ENCODE results near the gene NOM1. TPM values are rescaled to one million over a fixed set of nuclear protein-coding genes. Genes with fewer than 3 reads are reported as not detected.
"Not testable (repeated sequence)": the region's sequence is repeated elsewhere in the genome, so short reads cannot be mapped to it uniquely, and the experiment has no call there.

NOM1 gene
- total RNA-seq, 1 donor from 2014 or later = 14.0 TPM

DNA sequence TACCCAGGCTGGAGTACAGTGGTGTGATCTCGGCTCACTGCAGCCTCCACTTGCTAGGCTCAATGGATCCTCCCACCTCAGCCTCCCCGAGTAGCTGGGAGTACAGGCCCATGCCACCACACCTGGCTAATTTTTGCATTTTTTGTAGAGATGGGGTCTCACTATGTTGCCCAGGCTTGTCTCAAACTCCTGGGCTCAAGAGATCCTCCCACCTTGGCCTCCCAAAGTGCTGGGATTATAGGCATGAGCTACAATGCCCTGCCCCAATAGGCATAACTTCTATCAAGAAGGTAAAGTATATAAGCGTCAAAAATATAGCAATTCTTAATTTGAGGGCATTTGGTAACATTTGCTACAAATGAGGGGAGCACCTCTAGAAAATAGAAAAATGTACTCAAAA, 12.7 kb upstream of the NOM1 start:
- not testable (repeated sequence) for DNase-seq (ENCODE audit: low read depth in 2 of 2)

DNA sequence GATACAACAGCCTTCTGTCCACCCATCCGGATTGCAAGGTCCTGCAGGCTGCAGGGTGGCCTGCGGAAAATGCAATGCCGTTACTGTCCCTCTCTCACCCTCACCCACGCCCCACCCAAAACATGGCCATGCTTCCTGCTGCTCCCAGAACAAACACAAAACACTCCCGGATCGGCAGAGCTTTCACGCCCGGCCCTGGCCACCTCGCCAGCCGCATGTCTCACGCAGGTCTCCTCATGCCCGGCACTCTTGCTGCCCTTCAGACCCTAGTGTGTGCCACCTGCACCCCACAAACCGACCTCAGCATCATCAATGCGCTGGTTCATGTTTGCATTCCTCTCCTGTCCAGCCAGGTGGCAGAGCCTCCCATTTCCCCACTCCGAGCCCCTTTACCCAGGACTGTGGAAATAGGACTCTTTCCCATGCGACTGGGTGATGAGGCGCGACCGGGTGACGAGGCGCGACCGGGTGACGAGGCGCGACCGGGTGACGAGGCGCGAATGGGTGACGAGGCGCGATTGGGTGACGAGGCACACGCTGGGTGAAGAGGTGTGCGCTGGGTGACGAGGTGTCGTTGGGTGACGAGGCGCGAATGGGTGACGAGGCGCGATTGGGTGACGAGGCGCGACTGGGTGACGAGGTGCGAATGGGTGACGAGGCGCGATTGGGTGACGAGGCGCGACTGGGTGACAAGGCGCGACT, 8.9 kb upstream of the NOM1 start:
- no peak for DNase-seq (ENCODE audit: low read depth in 2 of 2)

DNA sequence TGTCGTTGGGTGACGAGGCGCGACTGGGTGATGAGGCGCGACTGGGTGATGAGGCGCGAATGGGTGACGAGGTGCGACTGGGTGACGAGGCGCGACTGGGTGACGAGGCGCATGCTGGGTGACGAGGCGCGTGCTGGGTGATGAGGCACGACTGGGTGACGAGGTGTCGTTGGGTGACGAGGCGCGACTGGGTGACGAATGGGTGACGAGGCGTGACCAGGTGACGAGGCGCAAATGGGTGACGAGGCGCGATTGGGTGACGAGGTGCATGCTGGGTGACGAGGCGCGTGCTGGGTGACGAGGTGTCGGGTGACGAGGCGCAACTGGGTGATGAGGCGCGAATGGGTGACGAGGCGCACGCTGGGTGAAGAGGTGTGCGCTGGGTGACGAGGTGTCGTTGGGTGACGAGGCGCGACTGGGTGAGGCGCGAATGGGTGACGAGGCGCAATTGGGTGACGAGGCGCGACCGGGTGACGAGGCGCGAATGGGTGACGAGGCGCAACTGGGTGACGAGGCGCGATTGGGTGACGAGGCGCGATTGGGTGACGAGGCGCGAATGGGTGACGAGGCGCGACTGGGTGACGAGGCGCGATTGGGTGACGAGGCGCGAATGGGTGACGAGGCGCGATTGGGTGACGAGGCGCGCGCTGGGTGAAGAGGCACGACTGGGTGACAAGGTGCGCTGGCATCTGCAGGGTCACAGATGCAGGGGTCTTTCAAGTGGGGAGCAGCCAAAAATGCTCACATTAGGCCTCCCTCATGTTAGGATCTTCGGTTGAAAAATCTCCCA, 7.9 kb upstream of the NOM1 start:
- no peak for DNase-seq (ENCODE audit: low read depth in 2 of 2)

DNA sequence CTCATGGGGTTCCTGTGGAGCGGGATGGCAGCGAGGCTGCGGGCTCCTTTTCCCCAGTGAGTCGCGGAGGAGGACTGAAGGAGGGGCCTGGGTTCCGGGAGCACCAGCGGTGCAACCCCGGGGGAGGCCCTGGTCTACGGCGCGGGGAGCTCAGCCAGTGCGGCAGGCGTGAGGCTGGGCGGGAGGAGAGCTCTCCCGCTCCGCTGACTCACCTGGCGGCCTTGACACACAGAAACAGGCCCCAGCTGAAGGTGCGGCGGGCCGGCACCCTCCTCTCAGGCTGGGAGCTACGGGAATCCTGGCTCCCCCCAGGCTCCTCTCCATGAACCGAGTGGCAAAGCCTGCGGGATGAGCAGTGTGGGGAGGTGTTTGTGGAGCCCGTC, 6.8 kb upstream of the NOM1 start:
- no peak for DNase-seq (ENCODE audit: low read depth in 2 of 2)

GRCh38 chr7:156943091-156944041, 6.1 kb upstream of the NOM1 start:
- DNase-seq (ENCODE audit: low read depth in 2 of 2) = no peak

- no peak for DNase-seq (ENCODE audit: low read depth in 2 of 2)
These were observed 4.6 kb upstream of the NOM1 start for GRCh38 chr7:156944876-156945275.

GRCh38 chr7:156947120-156947843, 2.2 kb upstream of the NOM1 start:
- peak in 1 of 2 donors; percentile 30 for DNase-seq (ENCODE audit: low read depth in 2 of 2)

GRCh38 chr7:156948361-156948760, 1.2 kb upstream of the NOM1 start:
- no peak for DNase-seq (ENCODE audit: low read depth in 2 of 2)

DNA sequence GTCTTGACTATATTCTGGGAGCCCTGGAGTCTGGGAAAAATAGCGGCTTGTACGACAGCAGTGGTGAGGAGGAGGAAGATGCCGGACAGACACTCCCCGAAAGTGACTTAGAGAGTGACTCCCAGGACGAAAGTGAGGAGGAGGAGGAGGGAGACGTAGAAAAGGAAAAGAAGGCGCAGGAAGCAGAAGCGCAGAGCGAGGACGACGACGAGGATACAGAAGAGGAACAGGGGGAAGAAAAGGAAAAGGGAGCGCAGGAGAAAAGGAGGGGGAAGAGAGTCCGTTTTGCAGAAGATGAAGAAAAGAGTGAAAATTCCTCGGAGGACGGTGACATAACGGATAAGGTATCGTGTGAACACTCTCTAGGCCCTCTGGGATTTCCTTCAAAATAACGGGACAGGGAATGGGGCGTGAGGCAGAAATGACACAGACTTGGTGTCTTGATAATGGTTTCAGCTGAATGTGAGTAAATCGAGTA, 908 bp downstream of the NOM1 start:
- DNase-seq (ENCODE audit: low read depth in 2 of 2) = no peak

- peak in 1 of 2 donors; percentile 19 for DNase-seq (ENCODE audit: low read depth in 2 of 2)
These were observed 3.7 kb downstream of the NOM1 start for GRCh38 chr7:156953215-156953614.

GRCh38 chr7:156954941-156955340, 5.4 kb downstream of the NOM1 start:
- no peak for DNase-seq (ENCODE audit: low read depth in 2 of 2)

DNA sequence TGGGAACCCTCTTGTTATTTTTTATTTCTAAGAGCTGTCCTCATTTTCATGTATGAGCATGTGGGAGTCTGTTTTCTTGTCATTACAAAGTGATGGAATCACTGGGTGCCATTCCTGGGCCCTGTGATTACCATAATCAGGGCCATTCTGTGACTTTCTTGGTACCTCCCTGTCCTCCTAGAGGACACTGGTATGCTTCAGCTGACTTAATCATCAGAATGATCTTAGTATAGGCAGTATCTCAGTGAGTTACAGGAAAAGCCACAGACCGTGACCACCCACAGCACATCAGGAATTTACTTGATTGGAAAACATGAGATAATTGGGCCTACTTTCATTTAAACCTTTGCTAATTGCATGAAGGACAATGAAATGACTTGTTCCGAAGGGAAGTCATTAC, 7.2 kb downstream of the NOM1 start:
- DNase-seq (ENCODE audit: low read depth in 2 of 2) = no peak

- DNase-seq (ENCODE audit: low read depth in 2 of 2) = no peak
These were observed 12.6 kb downstream of the NOM1 start for GRCh38 chr7:156962145-156962544.

DNA sequence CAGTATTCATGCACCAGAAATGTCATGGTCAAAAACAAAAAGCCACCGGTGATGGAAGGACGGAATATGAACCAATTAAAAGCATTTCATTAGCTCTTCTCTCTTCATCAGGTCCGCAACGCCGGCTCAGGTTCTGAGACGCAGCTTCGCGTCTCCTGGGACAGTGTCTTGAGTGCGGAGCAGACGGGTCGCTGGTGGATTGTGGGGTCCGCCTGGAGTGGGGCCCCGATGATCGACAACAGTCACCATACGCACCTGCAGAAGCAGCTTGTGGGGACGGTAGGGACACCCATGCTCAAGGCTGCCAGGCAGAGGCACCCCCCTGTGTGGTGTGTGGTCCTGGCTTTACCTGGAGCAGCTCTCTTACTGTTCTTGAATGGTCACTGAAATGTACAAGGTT, 13.4 kb downstream of the NOM1 start:
- DNase-seq (ENCODE audit: low read depth in 2 of 2) = no peak

DNA sequence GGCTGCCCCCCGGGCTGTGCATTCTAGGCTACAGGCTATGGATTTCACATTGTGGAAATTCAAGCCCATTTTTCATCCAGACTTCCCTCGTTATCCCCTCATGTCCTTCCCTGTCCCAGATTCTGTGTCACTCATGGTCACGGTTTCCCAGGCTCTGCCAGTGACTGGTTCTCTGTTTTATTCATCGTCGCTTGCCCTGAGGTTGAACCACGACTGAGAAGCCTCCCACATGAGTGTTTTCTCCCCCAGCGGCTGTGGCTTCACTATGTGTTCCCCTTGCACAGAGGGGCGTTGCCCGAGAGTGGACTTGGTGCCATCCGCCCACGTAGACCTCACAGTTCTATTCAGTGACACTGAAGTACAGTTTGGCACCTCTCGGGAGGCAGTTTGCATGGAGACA, 14.0 kb downstream of the NOM1 start:
- DNase-seq (ENCODE audit: low read depth in 2 of 2) = no peak

DNA sequence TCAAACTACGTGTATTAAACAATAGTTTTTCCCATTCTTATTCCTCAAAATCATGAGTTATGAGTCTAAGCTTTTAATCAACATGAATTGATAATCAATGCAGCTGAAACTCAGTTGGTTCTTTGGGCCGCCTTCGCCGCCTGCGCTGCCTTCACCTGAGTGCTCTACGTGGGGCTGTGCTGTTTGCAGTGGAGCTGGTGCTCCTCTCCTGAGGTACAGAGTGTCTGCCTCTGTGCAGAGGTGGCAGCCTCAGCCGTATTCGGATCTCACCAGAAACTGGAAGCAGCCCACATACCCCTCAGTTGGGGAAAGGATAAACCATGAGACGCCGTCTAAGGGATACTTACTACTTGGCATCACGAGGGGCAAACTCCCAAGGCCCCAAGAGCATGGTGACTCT, 15.5 kb downstream of the NOM1 start:
- DNase-seq (ENCODE audit: low read depth in 2 of 2) = no peak

DNA sequence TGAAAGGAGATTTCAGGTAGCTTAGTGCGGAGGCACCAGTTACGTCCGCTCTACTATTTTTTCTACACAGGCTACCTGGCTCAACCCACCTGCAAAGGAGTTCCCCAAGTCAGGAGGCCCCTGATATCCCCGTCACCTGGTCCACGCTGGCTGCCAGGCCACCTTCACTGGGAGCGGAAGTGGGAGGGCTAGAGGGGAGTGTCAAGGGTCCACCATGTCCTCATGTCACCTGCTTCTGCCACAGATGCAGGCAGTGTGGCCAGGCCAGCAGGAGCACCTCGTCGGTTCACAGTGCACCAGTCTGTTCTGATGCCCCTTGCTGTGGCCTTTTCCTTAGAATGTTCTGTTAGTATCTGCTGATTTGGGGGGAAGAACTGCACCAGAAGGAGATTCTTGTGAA, 16.9 kb downstream of the NOM1 start:
- no peak for DNase-seq (ENCODE audit: low read depth in 2 of 2)

DNA sequence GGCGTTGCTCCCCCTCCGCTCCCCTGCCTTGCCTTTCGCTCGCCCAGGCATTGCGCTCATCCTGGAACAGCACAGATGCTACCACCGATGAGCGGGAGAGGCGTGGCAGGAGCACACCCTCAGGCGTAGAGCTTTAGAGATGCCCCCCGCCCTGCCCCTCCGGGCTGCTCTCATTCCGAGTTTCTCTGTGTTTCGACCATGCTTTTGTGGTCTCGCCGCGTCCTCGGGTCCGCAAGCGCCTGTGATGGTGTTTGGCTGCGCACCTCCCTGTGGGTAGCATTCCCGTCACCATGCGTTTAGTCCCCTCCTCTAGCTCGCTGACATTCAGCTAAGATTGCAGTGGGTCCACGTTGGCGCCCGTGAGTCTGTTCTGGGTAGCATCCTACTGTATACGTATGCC, 18.7 kb downstream of the NOM1 start:
- no peak for DNase-seq (ENCODE audit: low read depth in 2 of 2)

GRCh38 chr7:156969972-156970420, 20.5 kb downstream of the NOM1 start:
- peak in 1 of 2 donors; percentile 18 for DNase-seq (ENCODE audit: low read depth in 2 of 2)

- DNase-seq (ENCODE audit: low read depth in 2 of 2) = no peak
These were observed 26.1 kb downstream of the NOM1 start for GRCh38 chr7:156975620-156976019.

DNA sequence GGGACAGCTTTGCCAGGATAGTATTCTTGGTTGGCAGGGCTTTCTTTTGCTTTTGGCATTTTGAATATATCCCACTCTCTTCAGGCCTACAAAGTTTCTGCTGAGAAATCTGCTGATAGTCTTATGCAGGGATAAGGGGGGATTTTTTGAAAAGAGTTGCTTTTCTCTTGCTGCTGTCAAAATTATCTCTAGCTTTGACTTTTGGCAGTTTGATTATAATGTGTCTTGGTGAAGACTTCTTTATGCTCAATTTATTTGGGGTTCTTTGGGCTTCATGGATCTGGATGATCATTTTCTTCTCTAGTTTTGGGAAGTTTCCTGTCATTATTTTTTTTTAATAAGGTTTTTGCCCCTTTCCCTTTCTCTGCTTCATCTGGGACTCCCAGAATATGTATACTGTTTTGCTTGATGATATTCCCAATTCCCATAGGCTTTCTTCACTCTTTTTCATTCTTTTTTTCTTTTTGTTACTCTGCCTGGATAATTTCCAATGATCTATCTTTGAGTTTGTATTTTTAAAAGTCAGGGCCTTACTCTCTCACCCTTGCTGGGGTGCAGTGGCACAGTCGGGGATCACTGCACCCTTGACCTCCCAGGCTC, 29.6 kb downstream of the NOM1 start:
- DNase-seq (ENCODE audit: low read depth in 2 of 2) = no peak

All from dermis microvascular lymphatic vessel endothelial cell (primary cell).